GM18502 (cell line): ENCODE data around the gene PACC1.
A peak's percentile ranks its signal among the peaks of the same experiment; 100 is the strongest.

ENCODE experiments used
- ATAC-seq: cut with Tn5 transposase; IDR thresholded peaks from one replicate; pipeline ENCODE4 v1.9.1; 2021; ENCODE audit warnings: mild to moderate bottlenecking; ENCODE audit not compliant: unreplicated experiment, poor library complexity

PACC1 gene

DNA sequence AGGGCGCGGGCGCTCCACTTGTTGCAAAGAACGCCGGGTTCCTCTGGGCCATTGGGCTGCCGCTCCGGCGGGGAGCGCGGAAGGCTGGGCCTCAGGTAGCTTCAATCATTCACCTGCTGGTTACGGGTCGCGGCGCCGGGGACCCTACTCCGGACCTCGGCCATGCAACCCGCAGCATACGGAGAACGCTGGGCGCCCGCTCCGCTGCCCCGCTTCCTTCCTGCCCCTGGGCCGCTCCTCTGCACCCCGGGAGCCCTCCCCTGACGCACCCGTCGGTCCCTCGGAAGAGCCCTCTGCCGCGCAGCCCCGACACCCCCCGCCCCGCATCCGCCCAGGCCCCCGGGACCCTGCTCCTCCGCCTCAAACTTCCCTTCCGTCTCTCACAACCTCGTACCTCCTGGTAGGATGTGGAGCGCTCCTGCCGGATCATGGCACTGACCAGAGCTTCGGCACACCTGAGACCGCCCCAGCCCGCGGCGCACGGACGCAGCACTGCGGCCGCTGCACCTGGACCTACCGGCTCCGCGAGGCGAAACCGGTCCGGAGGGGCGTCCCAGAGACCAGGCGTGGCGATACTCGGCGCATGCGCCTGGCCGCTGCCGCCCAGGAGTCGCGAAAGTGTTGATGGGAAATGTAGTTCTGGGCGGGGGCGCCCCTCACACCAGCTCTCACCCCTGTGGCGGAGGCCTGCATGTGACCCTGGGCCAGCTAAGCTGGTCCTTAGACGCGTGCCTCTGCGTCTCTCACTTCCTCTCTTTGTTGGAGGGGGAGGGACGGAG lies at the start of gene PACC1:
Gene PACC1 (minus strand): TSS at position 559 of the 779 bp plus-strand sequence. CDS start 129 bp downstream, at position 430.
- ATAC-seq: peak; percentile 99

DNA sequence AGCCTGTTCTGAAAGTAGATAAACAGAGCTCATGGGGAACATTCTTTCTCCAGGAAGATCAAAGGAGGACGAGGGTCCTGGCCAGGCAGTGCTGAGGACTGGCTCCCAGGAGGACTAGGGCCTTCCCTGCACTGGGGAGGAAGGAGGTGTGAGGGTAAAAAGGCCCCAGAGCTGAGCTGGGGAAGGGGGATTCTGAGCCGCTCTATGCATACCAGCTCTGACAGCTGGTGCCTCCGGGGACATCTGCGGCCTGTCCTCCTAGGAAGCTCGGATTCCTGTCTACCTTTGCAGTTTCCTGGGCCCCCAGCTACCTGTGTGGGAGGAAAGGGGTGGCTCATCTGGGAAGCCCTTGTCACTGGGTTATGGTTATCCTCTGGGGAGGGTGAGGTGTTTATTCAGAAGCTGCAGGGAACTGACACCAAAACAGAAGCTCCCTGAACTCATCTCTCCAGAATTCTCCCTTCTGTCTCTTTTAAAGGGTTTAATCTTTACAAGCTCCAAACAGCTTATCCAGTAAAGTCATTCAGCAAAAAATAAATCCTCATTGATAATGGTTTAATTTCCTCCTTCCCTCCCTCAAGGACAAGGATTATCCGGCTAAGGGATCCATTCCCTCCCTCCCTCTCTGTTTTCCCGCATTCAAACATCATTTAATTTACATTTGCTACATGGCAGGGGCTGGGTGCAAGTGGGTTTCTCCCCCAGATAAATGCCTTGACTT lies 49.0 kb upstream of the PACC1 start:
- ATAC-seq: no peak

DNA sequence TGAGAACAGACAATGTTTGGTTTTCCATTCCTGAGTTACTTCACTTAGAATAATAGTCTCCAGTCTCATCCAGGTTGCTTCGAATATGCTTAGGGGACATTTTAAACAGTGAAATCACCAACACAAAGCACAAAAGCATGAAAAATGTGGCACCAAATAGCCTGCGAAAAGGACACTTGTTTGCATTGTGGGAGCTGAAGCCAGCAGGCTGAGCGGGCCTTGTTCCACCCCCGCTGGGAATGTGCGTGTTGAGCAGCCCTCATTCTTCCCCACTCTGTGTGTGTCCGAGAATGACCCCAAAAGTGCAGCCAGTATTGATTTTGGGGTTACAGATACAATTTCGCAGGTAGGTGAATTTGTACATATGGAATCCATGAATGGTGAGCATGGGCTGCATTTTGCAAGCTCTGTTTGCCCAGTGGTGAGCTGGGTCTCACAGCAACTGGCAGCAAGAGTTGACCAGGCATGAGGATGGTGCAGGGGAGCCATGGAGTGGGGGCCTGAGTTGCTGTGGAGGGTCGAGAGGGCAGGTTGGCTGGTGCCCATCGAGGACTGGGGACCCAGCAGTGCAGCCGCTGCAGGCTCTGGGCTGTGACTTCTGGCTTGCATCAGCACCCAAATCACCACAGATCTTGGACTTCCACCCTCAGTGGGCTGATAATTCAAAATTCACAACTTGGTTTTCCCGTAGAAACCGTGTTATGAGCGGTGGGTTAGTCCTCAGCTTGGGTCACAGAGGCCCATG lies 47.4 kb upstream of the PACC1 start:
- ATAC-seq: no peak

DNA sequence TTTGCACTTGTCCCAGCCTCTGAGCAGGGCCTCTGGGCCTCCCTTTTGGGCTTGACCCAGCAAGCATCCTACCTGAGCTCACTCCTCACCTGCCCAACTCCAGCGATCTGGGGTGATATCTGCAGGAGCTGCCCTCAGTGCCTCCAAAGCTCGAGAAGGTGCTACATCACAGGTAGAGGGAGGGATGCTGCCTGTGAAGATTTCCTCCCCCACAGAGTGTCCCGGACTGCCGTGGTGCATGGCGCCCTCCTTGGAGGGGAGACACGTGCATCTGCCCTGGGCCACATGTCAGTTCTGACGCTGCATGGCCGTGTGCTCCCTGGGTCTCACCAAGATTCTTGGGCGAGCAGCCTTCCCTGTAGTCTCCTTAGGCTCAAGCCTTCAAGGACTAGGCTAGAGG lies 45.7 kb upstream of the PACC1 start:
- ATAC-seq: no peak

DNA sequence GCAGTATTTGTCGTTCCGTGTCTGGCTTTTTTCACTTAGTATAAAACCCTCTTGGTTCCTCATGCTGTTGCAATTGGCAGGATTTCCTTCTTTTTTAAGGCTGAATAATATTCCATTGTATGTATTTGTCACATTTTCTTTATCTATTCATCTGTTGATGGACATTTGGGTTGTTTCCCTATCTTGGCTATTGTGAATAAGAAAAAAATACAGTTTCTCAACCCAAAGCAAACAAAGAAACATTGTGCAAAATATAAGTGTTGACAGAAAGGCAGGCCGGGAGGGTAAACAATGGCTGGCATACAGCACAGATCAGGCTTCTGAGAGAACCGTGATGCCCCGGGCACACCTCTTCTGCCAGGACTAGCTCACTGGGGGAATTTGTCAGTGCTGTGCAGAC lies 45.0 kb upstream of the PACC1 start:
- ATAC-seq: no peak

DNA sequence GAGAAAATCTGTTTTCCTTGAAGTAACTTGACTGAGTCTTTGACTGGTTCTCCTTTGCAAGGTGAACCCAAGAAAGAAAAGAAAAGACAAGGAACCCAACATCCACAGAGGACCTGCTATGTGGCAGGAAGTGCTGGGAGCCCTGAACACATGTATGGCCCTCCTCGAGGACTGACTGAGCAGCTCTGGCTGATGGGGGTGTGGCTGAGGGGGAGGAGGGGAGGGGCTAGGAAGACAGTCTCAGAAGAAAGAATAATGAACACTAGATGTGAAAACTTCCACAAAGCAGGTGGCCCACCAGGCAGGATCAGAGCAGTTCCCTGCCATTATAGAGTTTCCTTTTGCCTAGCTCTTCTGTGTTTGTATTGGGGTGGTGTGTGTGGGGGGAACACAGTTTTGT lies 44.1 kb upstream of the PACC1 start:
- no peak for ATAC-seq

DNA sequence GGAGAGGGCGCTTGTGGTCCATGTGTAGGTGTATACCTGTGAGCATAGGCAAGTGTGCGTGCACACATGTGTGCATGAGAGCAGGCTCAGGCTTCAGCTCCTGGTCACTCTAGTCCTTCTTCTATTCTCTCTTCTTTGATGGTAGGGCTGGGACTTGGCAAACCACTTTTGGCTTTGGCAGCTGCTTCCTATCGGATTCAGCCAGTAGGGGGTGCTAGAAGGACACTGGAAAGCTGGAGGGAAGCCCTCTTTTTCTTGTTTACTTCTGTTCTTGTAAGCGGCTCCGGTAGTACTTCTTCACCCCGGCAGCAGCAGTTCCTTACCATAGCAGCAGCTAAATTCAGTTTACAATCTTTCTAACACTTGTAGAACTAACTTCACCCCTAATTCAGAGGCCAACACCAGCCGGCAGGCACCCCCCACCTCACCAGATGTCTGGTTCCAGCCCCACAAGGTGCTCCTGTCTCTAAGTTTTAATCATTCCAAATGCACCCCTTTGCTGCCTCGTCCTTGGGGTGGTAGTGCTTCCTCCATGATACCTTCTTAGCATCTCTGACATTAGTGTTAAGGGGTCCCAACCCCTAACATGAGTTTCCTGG lies 43.2 kb upstream of the PACC1 start:
- ATAC-seq: no peak

DNA sequence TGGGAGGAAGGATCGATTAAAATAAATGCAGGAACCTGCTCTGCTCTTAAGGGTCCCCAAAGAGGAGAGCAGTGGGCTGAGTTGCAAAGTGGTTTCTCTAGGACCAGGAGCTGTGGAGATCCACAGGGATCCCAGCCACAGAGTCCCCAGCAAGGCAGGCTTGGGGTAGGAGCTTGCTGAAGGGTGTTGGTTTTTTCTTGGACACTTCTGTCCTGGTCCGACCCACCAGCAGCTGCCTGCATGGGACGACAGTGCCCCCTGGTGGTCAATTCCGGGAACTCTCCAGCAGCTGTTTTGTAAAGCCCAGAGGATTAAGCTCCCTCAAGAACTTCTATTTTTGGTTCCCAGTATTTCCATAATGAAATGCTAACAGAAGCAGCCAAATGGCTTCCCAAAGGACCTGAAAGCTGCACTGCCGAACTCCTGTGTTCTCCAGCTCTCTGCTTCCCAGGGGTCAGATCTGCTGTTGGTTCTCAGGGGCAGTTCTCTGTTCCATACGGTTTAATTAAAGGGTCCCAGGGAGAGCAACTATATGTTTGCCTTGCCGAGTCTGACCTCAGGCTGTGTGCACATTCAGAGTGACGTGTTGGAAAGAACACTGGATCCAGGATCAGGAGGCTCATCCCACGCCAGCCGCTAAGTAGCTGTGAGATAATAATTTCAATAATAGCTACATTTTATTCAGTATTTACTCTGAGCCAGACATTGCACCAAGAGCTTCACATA lies 41.3 kb upstream of the PACC1 start:
- peak; percentile 72 for ATAC-seq

DNA sequence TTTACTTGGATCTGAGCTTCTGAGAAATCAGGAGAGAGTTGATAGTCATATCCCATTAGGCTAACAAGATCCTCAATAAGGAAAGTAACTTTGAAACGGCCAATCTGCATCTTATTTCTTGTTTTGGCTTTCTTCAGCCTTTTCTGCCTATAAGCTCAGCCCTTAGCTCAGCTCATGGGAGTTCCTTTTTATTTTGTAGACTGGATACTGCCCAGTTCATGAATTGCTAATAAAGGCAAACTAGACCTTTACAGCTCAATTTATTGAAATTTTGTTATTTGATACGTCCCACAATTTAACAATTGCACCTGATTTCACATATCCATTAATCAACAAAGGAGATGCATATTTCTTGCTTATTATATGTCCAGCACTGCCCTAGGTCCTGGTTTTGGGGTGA lies 40.7 kb upstream of the PACC1 start:
- no peak for ATAC-seq

DNA sequence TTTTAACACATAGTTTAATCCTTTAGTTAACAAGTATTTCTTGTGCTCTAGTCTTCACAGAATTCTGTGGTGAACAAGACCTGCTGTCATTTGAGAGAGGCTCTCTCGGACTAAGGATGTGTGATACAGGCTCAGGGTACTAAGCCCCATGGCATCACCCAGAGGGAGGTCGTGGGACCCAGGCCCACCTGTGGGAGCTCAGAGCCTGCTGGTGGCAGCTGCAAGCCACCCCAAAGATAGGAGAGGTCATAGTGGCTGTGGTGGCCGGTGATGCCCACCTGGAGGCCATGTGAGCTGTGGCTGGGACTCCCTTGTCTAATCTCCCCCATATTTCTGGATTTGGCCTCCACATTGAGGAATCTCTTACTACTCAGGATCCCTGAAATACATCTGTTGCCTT lies 40.1 kb upstream of the PACC1 start:
- no peak for ATAC-seq

DNA sequence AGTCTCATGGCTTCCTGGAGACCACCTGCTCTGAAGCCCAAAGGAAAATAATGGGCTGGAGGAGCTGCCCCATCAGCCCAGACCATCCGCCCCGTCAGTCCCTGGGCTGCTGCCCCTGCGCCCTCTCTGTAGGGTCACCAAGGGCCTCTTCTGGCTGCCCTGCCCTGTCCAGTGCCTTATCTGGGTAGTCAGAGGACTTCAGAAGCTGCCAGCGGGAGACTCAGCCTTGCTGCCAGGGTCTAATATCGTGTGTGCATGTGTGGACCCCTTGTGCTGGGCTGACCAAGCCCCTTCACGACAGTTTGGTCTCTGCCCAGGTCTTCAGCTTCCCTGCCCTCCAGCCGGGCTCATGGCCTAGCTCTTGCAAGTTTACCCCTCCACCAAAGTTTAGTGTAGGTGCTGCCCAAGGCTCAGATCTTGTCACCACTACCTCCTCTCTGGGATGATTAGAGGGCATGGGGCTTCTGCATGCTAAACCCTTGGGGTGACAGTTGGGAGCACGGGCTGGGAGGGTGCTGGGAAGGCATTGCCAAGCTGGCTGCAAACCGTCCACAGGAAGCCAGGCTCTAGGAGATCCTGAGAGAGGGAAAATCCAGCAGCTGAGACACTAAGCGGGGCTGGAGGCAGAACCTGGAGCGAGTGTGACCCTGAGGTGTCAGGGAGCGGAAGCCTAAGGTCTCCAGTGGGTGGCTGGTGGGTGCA lies 38.6 kb upstream of the PACC1 start:
- no peak for ATAC-seq

DNA sequence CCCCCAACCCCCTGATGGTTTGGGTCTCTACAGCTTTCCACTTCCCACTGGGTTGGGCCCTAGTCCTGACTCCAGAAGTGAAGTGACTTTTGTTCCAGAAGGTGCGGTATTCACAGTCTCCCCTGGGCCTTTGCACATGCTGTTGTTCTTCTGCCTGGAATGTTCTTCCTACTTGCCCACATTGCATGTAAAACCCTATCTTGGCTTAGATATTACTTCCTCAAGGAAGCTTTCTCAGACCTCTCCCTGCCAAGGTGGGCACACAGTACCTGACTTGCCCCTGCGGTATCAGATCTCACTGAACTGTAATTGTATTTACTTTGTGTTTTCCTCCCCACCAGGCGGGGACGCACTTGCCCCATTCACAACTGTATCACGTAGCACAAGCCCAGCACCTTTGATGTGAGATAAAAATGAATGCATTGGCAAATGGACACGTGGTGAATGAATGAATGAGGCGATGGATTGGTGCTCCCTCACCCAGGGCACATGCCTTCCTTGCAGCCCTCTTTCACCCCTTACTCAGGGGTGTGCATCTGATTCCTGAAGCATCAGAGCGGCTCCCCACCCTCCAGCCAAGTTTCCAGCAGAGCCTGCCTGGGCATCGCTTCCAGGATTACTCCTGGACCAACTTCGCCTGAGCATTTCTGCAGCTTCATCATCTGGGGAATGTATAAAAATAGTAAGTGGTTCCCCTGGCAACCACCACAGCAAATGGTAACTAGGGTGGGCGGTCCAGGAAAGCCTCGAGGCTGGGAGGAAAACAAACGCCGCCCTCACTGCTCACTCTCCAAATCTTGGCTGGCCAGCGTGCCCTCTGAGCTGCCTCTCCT lies 37.9 kb upstream of the PACC1 start:
- no peak for ATAC-seq

DNA sequence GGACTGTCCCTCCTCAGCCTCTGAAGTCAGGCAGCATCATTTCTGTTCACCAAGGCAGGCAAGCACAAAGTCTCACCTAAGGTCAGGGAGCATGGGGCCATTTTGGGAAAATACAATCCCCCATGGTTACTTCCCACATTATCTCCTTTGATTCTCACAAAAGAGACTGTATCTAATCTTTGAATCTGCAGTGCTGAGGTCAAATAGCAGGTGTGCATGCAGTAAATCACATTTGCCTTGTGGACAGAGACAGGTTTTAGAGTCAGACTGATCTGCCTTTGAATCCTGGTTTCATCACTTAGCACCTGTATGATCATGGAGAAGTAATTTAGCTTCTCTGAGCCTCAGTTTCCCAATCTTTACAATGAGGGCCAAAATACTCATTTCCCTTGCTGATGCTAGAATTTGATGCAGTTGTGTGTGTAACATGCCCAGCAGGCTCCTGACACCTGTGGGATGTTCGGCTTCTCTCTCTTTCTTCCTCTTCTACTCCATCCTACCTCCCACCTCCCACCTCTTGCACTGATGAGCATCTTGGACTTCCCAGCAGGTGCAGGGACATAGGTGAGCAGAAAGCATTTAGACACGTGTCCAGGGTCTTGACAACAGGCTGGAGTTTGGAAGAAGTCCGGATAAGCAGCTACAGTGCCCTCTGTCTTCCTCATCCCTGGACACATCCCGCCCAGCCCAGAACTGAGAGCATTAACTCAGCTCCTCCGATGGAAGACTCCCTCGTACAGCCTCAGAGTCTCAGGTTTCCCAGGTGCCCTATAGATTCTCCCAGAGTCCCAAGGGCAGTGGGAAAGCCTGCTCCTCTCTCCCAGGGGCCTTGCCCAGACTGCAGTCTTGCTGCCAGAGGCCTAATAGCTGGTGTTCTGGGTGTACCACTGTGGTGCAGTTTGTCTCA lies 37.0 kb upstream of the PACC1 start:
- ATAC-seq: no peak

DNA sequence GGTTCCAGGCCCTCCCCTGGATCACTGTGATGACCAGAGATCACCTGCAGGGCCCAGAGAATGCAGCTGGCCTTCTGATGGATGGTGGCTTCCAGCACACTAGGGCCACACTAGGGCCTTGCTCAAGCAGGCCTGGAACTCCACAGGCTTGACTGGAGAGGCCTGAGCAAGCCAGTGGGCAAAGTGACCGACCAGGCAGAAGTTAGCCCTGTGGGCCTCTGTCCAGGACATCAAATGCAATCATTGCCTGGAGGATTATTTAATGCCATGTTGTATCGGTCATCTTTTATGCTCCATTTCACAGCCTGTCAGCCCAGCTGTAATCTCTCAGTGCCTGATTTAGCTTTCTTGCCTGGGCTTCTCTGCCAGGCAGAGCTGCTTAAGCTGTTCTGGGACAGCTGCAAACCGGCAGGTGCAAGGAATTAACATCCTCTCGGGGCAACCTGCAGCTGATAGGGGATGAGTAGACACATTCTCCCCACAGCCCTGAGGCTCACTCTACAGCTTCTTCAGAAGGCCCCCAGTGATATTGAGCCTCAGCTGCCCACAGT lies 35.7 kb upstream of the PACC1 start:
- no peak for ATAC-seq

DNA sequence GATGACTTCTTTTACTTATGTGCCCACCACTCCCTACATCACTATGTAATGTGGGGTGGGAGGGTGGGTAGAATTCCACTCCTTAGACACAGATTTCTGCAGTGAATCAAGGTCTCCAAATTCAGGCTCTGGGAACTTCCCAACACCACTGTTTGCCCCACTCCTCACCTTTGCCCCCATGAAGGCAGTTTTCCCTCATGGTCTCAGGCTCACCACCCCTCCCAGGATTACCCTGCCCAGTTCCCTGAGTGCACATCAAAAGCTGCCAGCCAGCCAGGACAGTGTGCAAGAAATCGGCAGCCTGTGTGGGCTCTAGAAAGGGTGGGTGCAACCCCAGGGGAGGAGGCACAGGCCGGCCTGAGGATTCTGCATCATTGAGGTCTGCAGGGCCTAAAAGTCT lies 32.8 kb upstream of the PACC1 start:
- no peak for ATAC-seq

DNA sequence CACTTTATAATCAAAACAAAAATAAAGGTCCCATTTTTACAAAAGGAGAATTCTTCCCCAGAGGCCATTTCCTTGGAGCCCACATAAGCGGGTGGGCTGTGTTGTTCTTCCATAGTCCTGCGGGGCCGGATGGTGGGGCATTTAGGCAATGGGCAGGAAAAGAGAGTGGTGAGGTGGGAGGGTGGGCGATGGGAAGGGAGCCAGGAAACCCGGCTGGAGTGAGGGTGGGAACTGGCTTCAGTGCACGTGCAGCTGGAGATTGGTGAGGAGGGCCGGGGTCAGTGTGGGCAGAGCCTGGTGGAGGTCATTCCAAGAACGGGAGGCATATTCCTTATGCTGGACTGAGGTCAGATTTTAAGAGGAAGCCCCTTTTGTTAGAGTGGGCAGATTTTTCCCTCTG lies 31.6 kb upstream of the PACC1 start:
- no peak for ATAC-seq

DNA sequence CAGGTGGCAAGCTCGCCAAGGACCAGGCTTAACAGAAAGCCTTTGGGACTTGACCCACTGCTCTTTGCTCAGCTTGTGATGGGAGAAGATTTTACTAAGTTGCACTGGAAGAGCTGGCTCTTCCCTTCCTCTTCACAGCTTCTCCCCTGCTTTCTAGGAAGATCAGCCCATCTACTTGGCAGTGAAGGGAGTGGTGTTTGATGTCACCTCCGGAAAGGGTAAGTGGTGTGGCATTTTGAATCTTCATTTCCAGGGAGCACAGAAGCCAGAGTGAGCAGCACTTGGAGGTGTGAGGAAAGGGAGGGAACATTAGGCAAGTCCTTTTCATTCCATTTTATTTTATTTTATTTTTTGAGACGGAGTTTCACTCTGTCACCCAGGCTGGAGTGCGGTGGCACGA lies 27.7 kb upstream of the PACC1 start:
- ATAC-seq: no peak
